Suprapubic skin (tissue), 4 donors: ENCODE data around the gene FOXA3. TPM values are rescaled to one million over a fixed set of nuclear protein-coding genes. Genes with fewer than 3 reads are reported as not detected.

ENCODE experiments used
- DNase-seq, 2 donors: peaks; one replicate each; pipeline ENCODE4 v3.0.0-alpha.2; 2019; ENCODE audit warnings: low spot score in 2 of 2
- H3K27ac ChIP-seq: fragments of 200-600 bp; sonication (generic); one replicate; pipeline ENCODE4 v1.5.1; 2019
- H3K27me3 ChIP-seq: fragments of 200-600 bp; sonication (generic); one replicate; pipeline ENCODE4 v1.5.1; 2019
- H3K36me3 ChIP-seq: fragments of 200-600 bp; sonication (generic); one replicate; pipeline ENCODE4 v1.5.1; 2019
- H3K4me1 ChIP-seq: fragments of 200-600 bp; sonication (generic); one replicate; pipeline ENCODE4 v1.5.1; 2019
- H3K4me3 ChIP-seq: fragments of 200-600 bp; sonication (generic); one replicate; pipeline ENCODE4 v1.5.1; 2019; ENCODE audit warnings: mild to moderate bottlenecking
- H3K9me3 ChIP-seq: fragments of 200-600 bp; sonication (generic); one replicate; pipeline ENCODE4 v1.5.1; 2019
- CTCF ChIP-seq, 2 donors: fragments of 200-600 bp in 1 of 2; fragments of 450-650 bp in 1 of 2; sonication (generic) in 1 of 2; IDR thresholded peaks; one replicate each; pipeline ENCODE4 v1.5.1; 2016 to 2019; ENCODE audit warnings: antibody characterized with exemption in 2 of 2, mild to moderate bottlenecking in 1 of 2, moderate library complexity in 1 of 2
- EP300 ChIP-seq: sonication (generic); formaldehyde crosslinking; IDR thresholded peaks from one replicate; pipeline ENCODE4 v1.6.1; 2017; ENCODE audit warnings: antibody characterized with exemption
- POLR2A ChIP-seq, 2 donors: fragments of 450-650 bp; IDR thresholded peaks; one replicate each; pipeline ENCODE4 v1.6.1; 2017; ENCODE audit warnings: antibody characterized with exemption in 2 of 2, mild to moderate bottlenecking in 2 of 2, moderate library complexity in 2 of 2
- POLR2AphosphoS5 ChIP-seq, 3 donors: sonication (generic); formaldehyde crosslinking; IDR thresholded peaks; one replicate each; pipeline ENCODE4 v1.6.1; 2017; ENCODE audit warnings: antibody characterized with exemption in 3 of 3
- WGBS: methylation state at CpG from one replicate; pipeline ENCODE4 v1.1.5; 2018; 5-methylcytosine and 5-hydroxymethylcytosine counted together
- total RNA-seq, 4 donors: library from RNA; depleted of rRNA; stranded (reverse); fragments of >200 nt; gene quantifications; one replicate each; pipeline ENCODE4 v1.1.0, GENCODE V29; 2016

FOXA3 gene
- total RNA-seq, 4 donors from 2014 or later: 0.30 TPM; not detected in 3

GRCh38 chr19:45854167-45854778 lies 9.9 kb upstream of the FOXA3 start:
- Histone ChIP-seq H3K27ac (no peak overlapping the region), H3K9me3 (no peaks in the 10 kb centered on the region), H3K27me3 (no peaks in the 10 kb centered on the region), H3K36me3 (peaks cover 53% of the 10 kb centered on the region), H3K4me3 (no peak overlapping the region), H3K4me1 (no peaks in the 10 kb centered on the region)
- WGBS: 95% methylated on average over 16 of the region's 16 CpGs
- no peak for DNase-seq
- no peak for TF ChIP-seq POLR2AphosphoS5 (IDR thresholded peaks at IDR 0.05)
- no peak for TF ChIP-seq POLR2A (IDR thresholded peaks at IDR 0.05)
- no peak for TF ChIP-seq CTCF (IDR thresholded peaks at IDR 0.05)
- no peak for TF ChIP-seq EP300

- Histone ChIP-seq H3K9me3 (no peaks in the 10 kb centered on the region), H3K27ac (no peak overlapping the region), H3K4me3 (no peak overlapping the region), H3K27me3 (peaks cover 9% of the 10 kb centered on the region), H3K36me3 (no peaks in the 10 kb centered on the region), H3K4me1 (peaks cover 26% of the 10 kb centered on the region)
- DNase-seq: no peak
- WGBS: 86% methylated on average over 15 of the region's 15 CpGs
- TF ChIP-seq POLR2AphosphoS5 (IDR thresholded peaks at IDR 0.05) (no peak), CTCF (IDR thresholded peaks at IDR 0.05) (no peak)
Measured at GRCh38 chr19:45860359-45861259, 3.5 kb upstream of the FOXA3 start.

GRCh38 chr19:45862271-45862563 lies 1.9 kb upstream of the FOXA3 start:
- H3K27ac ChIP-seq: peak overlapping the region; percentile 89
- peak overlapping the region; percentile 73 for H3K4me3 ChIP-seq
- H3K9me3 ChIP-seq: no peaks in the 10 kb centered on the region
- no peak for TF ChIP-seq CTCF (IDR thresholded peaks at IDR 0.05)
- TF ChIP-seq EP300: no peak
- no peak for TF ChIP-seq POLR2AphosphoS5 (IDR thresholded peaks at IDR 0.05)
- peaks cover 26% of the 10 kb centered on the region for H3K4me1 ChIP-seq
- WGBS: under 1% methylated on average over 11 of the region's 11 CpGs
- no peak for DNase-seq
- H3K36me3 ChIP-seq: no peaks in the 10 kb centered on the region
- H3K27me3 ChIP-seq: peaks cover 9% of the 10 kb centered on the region

- TF ChIP-seq CTCF (IDR thresholded peaks at IDR 0.05) (no peak), EP300 (no peak), POLR2A (IDR thresholded peaks at IDR 0.05) (no peak), POLR2AphosphoS5 (IDR thresholded peaks at IDR 0.05) (peak; percentile 11 to 77 (median 31))
- Histone ChIP-seq H3K9me3 (no peaks in the 10 kb centered on the region), H3K27ac (peak within 1 kb of the TSS; percentile 89), H3K36me3 (no peaks in the 10 kb centered on the region), H3K4me1 (peaks cover 26% of the 10 kb centered on the region), H3K4me3 (peak within 1 kb of the TSS; percentile 73), H3K27me3 (peaks cover 9% of the 10 kb centered on the region)
- WGBS: 0% methylated on average over 45 of the region's 65 CpGs
- DNase-seq: peak; percentile 99
Measured at GRCh38 chr19:45862564-45863334, 1.4 kb upstream of the FOXA3 start, which contains the start of gene SYMPK. TSS of gene SYMPK (minus strand) at chr19:45863147. CDS start at chr19:45854495, 8,652 bp downstream.
